NCI-H446 treated with DMSO at 0.1 percent for 48 hours (cell line): Measurements from ENCODE around the gene PRAC1.

Source experiments
- DNase-seq: peaks from one replicate; lab custom pipeline; 2025; lab: John Stamatoyannopoulos, UW

The PRAC1 gene

GRCh38 chr17:48704361-48705248 is 17.7 kb downstream of the PRAC1 start:
- no peak for DNase-seq

GRCh38 chr17:48701864-48702532 is 20.3 kb downstream of the PRAC1 start:
- DNase-seq = no peak

- DNase-seq = no peak
These were observed 29.1 kb downstream of the PRAC1 start for GRCh38 chr17:48693178-48693577.

GRCh38 chr17:48692049-48692448 is 30.3 kb downstream of the PRAC1 start:
- DNase-seq = no peak

GRCh38 chr17:48690655-48691054 is 31.7 kb downstream of the PRAC1 start:
- DNase-seq = no peak

- DNase-seq = no peak
These were observed 40.7 kb downstream of the PRAC1 start for GRCh38 chr17:48681609-48682008.

- DNase-seq = no peak
These were observed 42.8 kb downstream of the PRAC1 start for GRCh38 chr17:48679385-48680096.

- no peak for DNase-seq
These were observed 44.0 kb downstream of the PRAC1 start for GRCh38 chr17:48678141-48678971.

- DNase-seq = no peak
These were observed 45.3 kb downstream of the PRAC1 start for GRCh38 chr17:48676963-48677558.

GRCh38 chr17:48672340-48672739 is 50.0 kb downstream of the PRAC1 start:
- no peak for DNase-seq
